NT2/D1 (cell line): ENCODE data around the gene WDHD1.
"Not testable (repeated sequence)": the region's sequence is repeated elsewhere in the genome, so short reads cannot be mapped to it uniquely, and the experiment has no call there.

Source experiments
- SUZ12 ChIP-seq: IDR thresholded peaks from 2 replicates; pipeline ENCODE4 v1.6.1; 2011; ENCODE audit not compliant: insufficient read length, insufficient read depth; ENCODE audit errors: extremely low read depth
- YY1 ChIP-seq: IDR thresholded peaks from 2 replicates; pipeline ENCODE4 v1.6.1; 2011; ENCODE audit not compliant: insufficient read length, insufficient read depth

- not testable (repeated sequence) for TF ChIP-seq YY1, SUZ12
Observed at GRCh38 chr14:54926570-54926969, 100.3 kb downstream of the WDHD1 start.
